GM23338 (cell line): Measurements from ENCODE around the gene CTTN.

ENCODE experiments used
- POLR2AphosphoS5 ChIP-seq: IDR thresholded peaks from 2 replicates; pipeline ENCODE4 v1.6.1; 2016; ENCODE audit warnings: antibody characterized with exemption, low read depth
- TF ChIP-seq, protein P1 (sequence below): IDR thresholded peaks from one replicate; pipeline ENCODE4 v1.6.1; 2018; ENCODE audit warnings: antibody characterized with exemption; ENCODE audit not compliant: unreplicated experiment
- TF ChIP-seq, protein P2 (sequence below), 2 experiments: fragments of 200-600 bp in 1 of 2; sonication (generic) in 1 of 2; conservative IDR thresholded peaks; 2 replicates each; pipeline versions ENCODE4 v1.5.1 to v1.6.1; 2016 to 2017; ENCODE audit warnings: antibody characterized with exemption in 2 of 2, low read depth in 2 of 2, mild to moderate bottlenecking in 2 of 2, moderate library complexity in 1 of 2

DNA sequence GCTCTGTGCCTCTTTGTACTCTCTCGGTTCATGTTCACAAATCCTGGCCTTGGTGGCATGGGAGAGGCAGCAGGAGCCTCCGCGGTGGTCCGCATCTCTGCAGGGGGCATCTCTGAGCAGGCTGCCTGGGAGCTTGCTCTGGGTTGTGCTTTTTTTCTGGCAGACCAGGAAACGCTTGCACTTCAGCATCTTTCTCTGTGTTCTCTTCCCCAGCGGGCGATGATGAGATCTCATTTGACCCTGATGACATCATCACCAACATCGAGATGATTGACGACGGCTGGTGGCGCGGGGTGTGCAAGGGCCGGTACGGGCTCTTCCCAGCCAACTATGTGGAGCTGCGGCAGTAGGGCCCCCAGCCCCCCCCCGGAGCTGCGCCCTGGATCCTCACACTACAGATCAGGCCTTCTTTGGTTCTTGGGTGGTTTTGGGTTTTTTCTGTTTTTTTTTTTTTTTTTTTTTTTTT, 36.5 kb downstream of the CTTN start:
- TF ChIP-seq, protein P1, sequence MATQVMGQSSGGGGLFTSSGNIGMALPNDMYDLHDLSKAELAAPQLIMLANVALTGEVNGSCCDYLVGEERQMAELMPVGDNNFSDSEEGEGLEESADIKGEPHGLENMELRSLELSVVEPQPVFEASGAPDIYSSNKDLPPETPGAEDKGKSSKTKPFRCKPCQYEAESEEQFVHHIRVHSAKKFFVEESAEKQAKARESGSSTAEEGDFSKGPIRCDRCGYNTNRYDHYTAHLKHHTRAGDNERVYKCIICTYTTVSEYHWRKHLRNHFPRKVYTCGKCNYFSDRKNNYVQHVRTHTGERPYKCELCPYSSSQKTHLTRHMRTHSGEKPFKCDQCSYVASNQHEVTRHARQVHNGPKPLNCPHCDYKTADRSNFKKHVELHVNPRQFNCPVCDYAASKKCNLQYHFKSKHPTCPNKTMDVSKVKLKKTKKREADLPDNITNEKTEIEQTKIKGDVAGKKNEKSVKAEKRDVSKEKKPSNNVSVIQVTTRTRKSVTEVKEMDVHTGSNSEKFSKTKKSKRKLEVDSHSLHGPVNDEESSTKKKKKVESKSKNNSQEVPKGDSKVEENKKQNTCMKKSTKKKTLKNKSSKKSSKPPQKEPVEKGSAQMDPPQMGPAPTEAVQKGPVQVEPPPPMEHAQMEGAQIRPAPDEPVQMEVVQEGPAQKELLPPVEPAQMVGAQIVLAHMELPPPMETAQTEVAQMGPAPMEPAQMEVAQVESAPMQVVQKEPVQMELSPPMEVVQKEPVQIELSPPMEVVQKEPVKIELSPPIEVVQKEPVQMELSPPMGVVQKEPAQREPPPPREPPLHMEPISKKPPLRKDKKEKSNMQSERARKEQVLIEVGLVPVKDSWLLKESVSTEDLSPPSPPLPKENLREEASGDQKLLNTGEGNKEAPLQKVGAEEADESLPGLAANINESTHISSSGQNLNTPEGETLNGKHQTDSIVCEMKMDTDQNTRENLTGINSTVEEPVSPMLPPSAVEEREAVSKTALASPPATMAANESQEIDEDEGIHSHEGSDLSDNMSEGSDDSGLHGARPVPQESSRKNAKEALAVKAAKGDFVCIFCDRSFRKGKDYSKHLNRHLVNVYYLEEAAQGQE, result no peak
- no peak for TF ChIP-seq POLR2AphosphoS5
- TF ChIP-seq, protein P2, sequence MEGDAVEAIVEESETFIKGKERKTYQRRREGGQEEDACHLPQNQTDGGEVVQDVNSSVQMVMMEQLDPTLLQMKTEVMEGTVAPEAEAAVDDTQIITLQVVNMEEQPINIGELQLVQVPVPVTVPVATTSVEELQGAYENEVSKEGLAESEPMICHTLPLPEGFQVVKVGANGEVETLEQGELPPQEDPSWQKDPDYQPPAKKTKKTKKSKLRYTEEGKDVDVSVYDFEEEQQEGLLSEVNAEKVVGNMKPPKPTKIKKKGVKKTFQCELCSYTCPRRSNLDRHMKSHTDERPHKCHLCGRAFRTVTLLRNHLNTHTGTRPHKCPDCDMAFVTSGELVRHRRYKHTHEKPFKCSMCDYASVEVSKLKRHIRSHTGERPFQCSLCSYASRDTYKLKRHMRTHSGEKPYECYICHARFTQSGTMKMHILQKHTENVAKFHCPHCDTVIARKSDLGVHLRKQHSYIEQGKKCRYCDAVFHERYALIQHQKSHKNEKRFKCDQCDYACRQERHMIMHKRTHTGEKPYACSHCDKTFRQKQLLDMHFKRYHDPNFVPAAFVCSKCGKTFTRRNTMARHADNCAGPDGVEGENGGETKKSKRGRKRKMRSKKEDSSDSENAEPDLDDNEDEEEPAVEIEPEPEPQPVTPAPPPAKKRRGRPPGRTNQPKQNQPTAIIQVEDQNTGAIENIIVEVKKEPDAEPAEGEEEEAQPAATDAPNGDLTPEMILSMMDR (conservative IDR thresholded peaks at IDR 0.05; ENCODE audit: low read depth in 2 of 2), result no peak
